ENCODE measurements around the gene KIAA1958.

The KIAA1958 gene

GRCh38 chr9:112473986-112474385, 12.6 kb upstream of the KIAA1958 start:
- TF ChIP-seq CTCF (IDR thresholded peaks at IDR 0.05; ENCODE audit: low read depth, low read length, missing control alignments), result no peak
- no peak overlapping the region for H3K4me3 ChIP-seq (replicated peaks; ENCODE audit: low read depth, low read length)
- DNase-seq (ENCODE audit: extremely low read depth, low read depth), result no peak

GRCh38 chr9:112475318-112475717, 11.3 kb upstream of the KIAA1958 start:
- no peak for TF ChIP-seq CTCF (IDR thresholded peaks at IDR 0.05; ENCODE audit: low read depth, low read length, missing control alignments)

GRCh38 chr9:112477330-112477729, 9.3 kb upstream of the KIAA1958 start:
- no peak for DNase-seq (ENCODE audit: extremely low read depth, low read depth)
- TF ChIP-seq CTCF (IDR thresholded peaks at IDR 0.05; ENCODE audit: low read depth, low read length, missing control alignments), result no peak
- no peak overlapping the region for H3K4me3 ChIP-seq (replicated peaks; ENCODE audit: low read depth, low read length)

More at GRCh38 chr9:112475318-112475717, 11.3 kb upstream of the KIAA1958 start:
- no peak overlapping the region for H3K4me3 ChIP-seq (replicated peaks; ENCODE audit: low read depth, low read length)
- DNase-seq (ENCODE audit: extremely low read depth, low read depth), result no peak

- no peak for TF ChIP-seq CTCF (IDR thresholded peaks at IDR 0.05; ENCODE audit: low read depth, low read length, missing control alignments)
- no peak overlapping the region for H3K4me3 ChIP-seq (replicated peaks; ENCODE audit: low read depth, low read length)
- DNase-seq (ENCODE audit: extremely low read depth, low read depth), result no peak
Observed at GRCh38 chr9:112479221-112479620, 7.4 kb upstream of the KIAA1958 start.

GRCh38 chr9:112484607-112485006, 2.0 kb upstream of the KIAA1958 start:
- no peak for TF ChIP-seq CTCF (IDR thresholded peaks at IDR 0.05; ENCODE audit: low read depth, low read length, missing control alignments)
- H3K4me3 ChIP-seq (replicated peaks; ENCODE audit: low read depth, low read length), result no peak overlapping the region
- DNase-seq (ENCODE audit: extremely low read depth, low read depth), result no peak

GRCh38 chr9:112485574-112485973, 1.1 kb upstream of the KIAA1958 start:
- no peak for TF ChIP-seq CTCF (IDR thresholded peaks at IDR 0.05; ENCODE audit: low read depth, low read length, missing control alignments)
- H3K4me3 ChIP-seq (replicated peaks; ENCODE audit: low read depth, low read length), result peak overlapping the region; percentile 86
- no peak for DNase-seq (ENCODE audit: extremely low read depth, low read depth)
